Brain microvascular endothelial cell (primary cell): ENCODE measurements around the gene NUP210L.

Experiments
- DNase-seq: peaks from one replicate; pipeline ENCODE4 v3.0.0-alpha.2; 2020
- H3K27ac ChIP-seq: fragments of 250-450 bp; sonication (Bioruptor Pico); 2 replicates; pipeline ENCODE4 v1.5.1; 2020; ENCODE audit warnings: mild to moderate bottlenecking, moderate library complexity
- H3K27me3 ChIP-seq: fragments of 250-450 bp; sonication (Bioruptor Pico); replicated peaks from 2 replicates; pipeline ENCODE4 v1.5.1; 2020; ENCODE audit warnings: mild to moderate bottlenecking
- H3K36me3 ChIP-seq: fragments of 250-450 bp; sonication (Bioruptor Pico); replicated peaks from 2 replicates; pipeline ENCODE4 v1.5.1; 2020; ENCODE audit warnings: mild to moderate bottlenecking
- H3K4me3 ChIP-seq: 2 replicates; pipeline ENCODE4 v1.5.1; 2011; ENCODE audit warnings: low read depth, mild to moderate bottlenecking, control low read depth, low read length, moderate library complexity
- CTCF ChIP-seq: IDR thresholded peaks from 2 replicates; pipeline ENCODE4 v1.5.1; 2011; ENCODE audit warnings: low read depth, mild to moderate bottlenecking, moderate library complexity, low read length, control low read depth, inconsistent platforms; ENCODE audit errors: missing control alignments
- in situ Hi-C: cut with HindIII; loops from 2 replicates; pipeline ENCODE4 v1.10.0; 2017; ENCODE audit warnings: low sequenced_read_pairs, low pct_ligation_motif_present

NUP210L gene

GRCh38 chr1:154181944-154182343, 27.1 kb upstream of the NUP210L start:
- no peak for TF ChIP-seq CTCF
- Histone ChIP-seq H3K27ac (peak overlapping the region; percentile 76), H3K36me3 (peaks cover 10% of the 10 kb centered on the region), H3K27me3 (no peaks in the 10 kb centered on the region), H3K4me3 (peak overlapping the region; percentile 100)
- in situ Hi-C loops: no loop called here
- no peak for DNase-seq

GRCh38 chr1:154179946-154180687, 25.2 kb upstream of the NUP210L start:
- no peak overlapping the region for H3K27ac ChIP-seq
- peaks cover 16% of the 10 kb centered on the region for H3K36me3 ChIP-seq
- TF ChIP-seq CTCF: no peak
- in situ Hi-C loops: no loop called here
- no peaks in the 10 kb centered on the region for H3K27me3 ChIP-seq
- DNase-seq: no peak
- peak overlapping the region; percentile 15 for H3K4me3 ChIP-seq

- H3K27ac ChIP-seq: no peak overlapping the region
- DNase-seq: no peak
- H3K27me3 ChIP-seq: no peaks in the 10 kb centered on the region
- H3K4me3 ChIP-seq: no peak overlapping the region
- in situ Hi-C loops: no loop called here
- H3K36me3 ChIP-seq: peaks cover 23% of the 10 kb centered on the region
- no peak for TF ChIP-seq CTCF
Measured at GRCh38 chr1:154178911-154179811, 24.3 kb upstream of the NUP210L start.

GRCh38 chr1:154178013-154178412, 23.1 kb upstream of the NUP210L start:
- TF ChIP-seq CTCF: no peak
- no peak overlapping the region for H3K4me3 ChIP-seq
- in situ Hi-C loops: no loop called here

GRCh38 chr1:154176337-154176736, 21.5 kb upstream of the NUP210L start:
- in situ Hi-C loops: no loop called here
- peak; percentile 52 for DNase-seq
- H3K27me3 ChIP-seq: no peaks in the 10 kb centered on the region
- H3K36me3 ChIP-seq: peaks cover 51% of the 10 kb centered on the region
- no peak for TF ChIP-seq CTCF
- no peak overlapping the region for H3K4me3 ChIP-seq
- no peak overlapping the region for H3K27ac ChIP-seq

More at GRCh38 chr1:154178013-154178412, 23.1 kb upstream of the NUP210L start:
- no peaks in the 10 kb centered on the region for H3K27me3 ChIP-seq
- H3K27ac ChIP-seq: no peak overlapping the region
- no peak for DNase-seq
- H3K36me3 ChIP-seq: peaks cover 34% of the 10 kb centered on the region
